Memory B cell (primary cell): Measurements from ENCODE around the gene FANCI.

Experiments
- ATAC-seq: fragments of 150-1000 bp; cut with Tn5 transposase; 2 replicates; pipeline ENCODE4 v1.10.0; 2021; ENCODE audit warnings: low read depth, mild to moderate bottlenecking, moderate library complexity
- DNase-seq, 2 donors: peaks; one replicate each; pipeline ENCODE4 v3.0.0; 2022; ENCODE audit warnings: low spot score in 2 of 2
- H3K27ac Mint-ChIP-seq: one replicate; pipeline ENCODE4 v1.8.0; 2022; ENCODE audit warnings: mild to moderate bottlenecking, moderate library complexity, mixed read lengths
- H3K27me3 Mint-ChIP-seq: one replicate; pipeline ENCODE4 v1.8.0; 2022; ENCODE audit warnings: mixed read lengths
- H3K36me3 Mint-ChIP-seq: one replicate; pipeline ENCODE4 v1.8.0; 2022; ENCODE audit warnings: mild to moderate bottlenecking, mixed read lengths
- H3K4me1 Mint-ChIP-seq: one replicate; pipeline ENCODE4 v1.8.0; 2022; ENCODE audit warnings: mixed read lengths
- H3K4me3 Mint-ChIP-seq: one replicate; pipeline ENCODE4 v1.8.0; 2022; ENCODE audit warnings: mild to moderate bottlenecking, moderate library complexity, mixed read lengths
- H3K9me3 Mint-ChIP-seq: one replicate; pipeline ENCODE4 v1.8.0; 2022; ENCODE audit warnings: mixed read lengths

Gene FANCI

DNA sequence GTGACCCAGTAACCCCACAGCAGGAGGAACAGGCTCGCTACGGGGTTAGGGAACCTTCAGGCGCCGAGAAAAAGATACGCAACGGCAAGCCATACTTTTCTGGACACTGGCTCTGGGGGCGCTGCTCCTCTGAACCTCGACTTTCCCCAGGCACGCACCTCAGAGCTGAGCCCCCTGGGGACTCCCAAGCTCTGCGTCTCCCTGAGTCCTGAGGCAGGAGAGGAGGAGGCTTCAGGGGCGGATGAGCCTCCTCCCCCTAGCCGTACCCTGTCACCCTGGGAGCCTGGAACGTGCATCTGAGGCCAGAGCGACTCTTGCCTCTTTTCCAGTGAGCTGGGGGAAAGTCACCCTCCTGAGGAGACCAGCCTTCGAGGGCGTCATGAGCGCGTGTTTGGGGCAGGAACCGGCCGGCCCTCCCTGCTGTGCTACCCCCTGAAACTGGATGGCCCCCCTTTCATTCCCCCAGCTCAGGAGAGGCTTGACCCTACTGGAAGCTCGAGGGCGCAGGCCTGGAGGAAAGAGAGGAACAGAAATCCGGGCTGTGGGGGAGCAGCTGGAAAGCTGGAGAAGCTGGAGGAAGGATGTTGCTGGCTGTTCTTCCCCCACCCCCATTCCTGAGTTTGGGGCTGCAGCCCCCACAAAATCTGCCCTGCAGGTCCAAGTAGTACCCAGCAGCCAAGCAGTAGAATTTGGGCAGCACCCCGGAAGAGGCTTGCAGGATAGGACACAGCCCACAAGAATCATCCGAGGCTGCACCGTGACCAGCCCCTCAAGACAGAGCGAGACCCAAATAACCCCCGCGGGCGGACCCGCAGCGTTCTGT is 115.9 kb downstream of the FANCI start:
- Mint-ChIP-seq H3K27ac (no peak overlapping the region), H3K4me3 (peak overlapping the region; percentile 56)
- no peak for DNase-seq

GRCh38 chr15:89360294-89360971 is 116.7 kb downstream of the FANCI start:
- no peaks in the 10 kb centered on the region for H3K9me3 Mint-ChIP-seq
- H3K4me3 Mint-ChIP-seq = no peak overlapping the region
- H3K27ac Mint-ChIP-seq = no peak overlapping the region
- no peak for ATAC-seq
- H3K4me1 Mint-ChIP-seq = peaks cover 6% of the 10 kb centered on the region
- H3K36me3 Mint-ChIP-seq = no peaks in the 10 kb centered on the region
- peaks cover 48% of the 10 kb centered on the region for H3K27me3 Mint-ChIP-seq
- no peak for DNase-seq

More for the DNA sequence above, 115.9 kb downstream of the FANCI start:
- peaks cover 41% of the 10 kb centered on the region for H3K27me3 Mint-ChIP-seq
- peaks cover 6% of the 10 kb centered on the region for H3K4me1 Mint-ChIP-seq
- no peaks in the 10 kb centered on the region for H3K9me3 Mint-ChIP-seq
- no peaks in the 10 kb centered on the region for H3K36me3 Mint-ChIP-seq
- ATAC-seq = no peak

DNA sequence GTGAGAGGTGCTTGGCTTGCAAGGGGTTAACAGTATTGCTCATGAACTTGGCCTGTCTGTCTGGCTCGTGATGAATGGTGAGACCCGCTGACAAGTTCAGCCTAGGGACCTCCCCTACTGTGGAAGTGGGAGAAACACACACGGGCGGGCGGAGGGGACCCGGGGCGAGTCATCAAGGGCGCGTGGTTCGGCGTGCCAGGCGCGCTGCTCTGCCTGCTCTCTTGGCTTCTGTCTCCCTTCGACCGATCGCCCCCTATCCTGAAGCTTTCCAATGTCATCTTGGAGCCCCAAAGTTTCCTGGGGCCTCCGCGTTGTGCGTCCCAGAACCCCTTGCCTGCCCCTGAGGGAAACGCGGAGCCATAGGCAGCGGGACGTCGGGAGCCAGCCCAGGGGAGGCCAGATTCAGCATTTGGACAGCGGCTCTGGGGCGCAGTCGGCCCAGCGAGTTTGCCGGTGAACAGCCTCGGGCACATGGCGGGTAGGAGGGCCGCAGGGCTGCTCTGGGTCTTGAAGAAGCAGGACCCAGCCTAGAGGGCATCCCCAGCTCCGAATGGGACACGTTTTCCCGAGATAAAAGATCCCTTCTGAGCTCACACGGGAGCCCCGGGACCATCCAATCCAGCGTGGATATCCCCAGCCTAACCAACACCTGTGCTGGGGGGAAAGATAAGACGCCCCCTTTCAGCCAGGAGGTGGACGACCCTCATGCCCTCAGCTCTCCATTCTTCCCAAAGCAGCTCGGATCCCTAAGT is 117.8 kb downstream of the FANCI start:
- ATAC-seq = no peak
- H3K4me3 Mint-ChIP-seq = peak overlapping the region; percentile 24
- no peaks in the 10 kb centered on the region for H3K9me3 Mint-ChIP-seq
- H3K4me1 Mint-ChIP-seq = peaks cover 6% of the 10 kb centered on the region
- peak; percentile 46 to 58 for DNase-seq
- peaks cover 54% of the 10 kb centered on the region for H3K27me3 Mint-ChIP-seq
- no peaks in the 10 kb centered on the region for H3K36me3 Mint-ChIP-seq
- no peak overlapping the region for H3K27ac Mint-ChIP-seq

GRCh38 chr15:89362203-89363101 is 118.7 kb downstream of the FANCI start:
- Mint-ChIP-seq H3K4me1 (peaks cover 9% of the 10 kb centered on the region), H3K9me3 (no peaks in the 10 kb centered on the region), H3K27me3 (peaks cover 53% of the 10 kb centered on the region), H3K4me3 (peak overlapping the region; percentile 21), H3K27ac (no peak overlapping the region), H3K36me3 (no peaks in the 10 kb centered on the region)
- DNase-seq (no peak), ATAC-seq (no peak)

DNA sequence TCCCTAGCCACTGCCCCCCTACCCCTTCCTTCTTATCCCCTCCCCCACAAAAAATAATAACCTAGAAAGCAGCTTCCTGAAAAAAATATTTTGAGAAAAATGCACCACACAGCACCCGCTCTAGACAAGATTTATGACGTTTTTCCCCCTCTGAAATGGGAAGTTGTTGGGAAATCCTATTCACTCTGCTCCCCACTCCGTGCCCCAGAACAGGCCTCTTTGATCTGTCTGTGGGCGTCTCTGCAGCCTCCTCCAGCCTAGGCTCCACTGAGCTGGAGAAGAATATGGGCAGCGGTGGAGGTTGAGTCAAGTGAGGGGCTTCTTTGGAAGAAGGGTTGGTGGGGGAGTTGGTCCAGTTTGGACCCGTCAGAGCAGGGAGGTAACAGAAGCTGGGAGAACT is 119.4 kb downstream of the FANCI start:
- Mint-ChIP-seq H3K27me3 (peaks cover 53% of the 10 kb centered on the region), H3K36me3 (no peaks in the 10 kb centered on the region), H3K4me1 (peaks cover 9% of the 10 kb centered on the region), H3K9me3 (no peaks in the 10 kb centered on the region), H3K27ac (no peak overlapping the region), H3K4me3 (no peak overlapping the region)
- ATAC-seq (no peak), DNase-seq (no peak)

DNA sequence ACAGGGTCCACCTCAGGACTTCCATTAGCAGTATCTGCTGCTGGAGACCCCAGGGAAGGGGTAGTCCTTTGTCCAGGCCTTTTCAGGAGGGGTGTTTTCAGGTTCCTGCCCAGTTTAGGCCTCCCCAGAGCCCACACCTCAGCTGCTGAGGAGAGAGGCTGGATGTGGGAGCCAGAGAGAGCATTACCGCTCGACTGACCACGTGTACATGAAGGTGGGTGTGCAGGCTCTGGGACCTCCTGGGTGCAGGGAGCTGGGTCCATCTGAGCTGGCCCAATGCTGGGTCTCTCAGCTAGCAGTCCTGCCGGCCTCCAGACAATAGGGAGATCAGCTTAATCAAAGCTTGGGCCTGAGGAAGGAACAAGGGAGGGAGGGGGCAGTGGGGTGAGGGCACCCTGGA is 120.0 kb downstream of the FANCI start:
- H3K4me1 Mint-ChIP-seq = peaks cover 9% of the 10 kb centered on the region
- no peak overlapping the region for H3K4me3 Mint-ChIP-seq
- DNase-seq = no peak
- no peak for ATAC-seq
- no peaks in the 10 kb centered on the region for H3K9me3 Mint-ChIP-seq
- H3K36me3 Mint-ChIP-seq = no peaks in the 10 kb centered on the region
- no peak overlapping the region for H3K27ac Mint-ChIP-seq
- H3K27me3 Mint-ChIP-seq = peaks cover 53% of the 10 kb centered on the region

DNA sequence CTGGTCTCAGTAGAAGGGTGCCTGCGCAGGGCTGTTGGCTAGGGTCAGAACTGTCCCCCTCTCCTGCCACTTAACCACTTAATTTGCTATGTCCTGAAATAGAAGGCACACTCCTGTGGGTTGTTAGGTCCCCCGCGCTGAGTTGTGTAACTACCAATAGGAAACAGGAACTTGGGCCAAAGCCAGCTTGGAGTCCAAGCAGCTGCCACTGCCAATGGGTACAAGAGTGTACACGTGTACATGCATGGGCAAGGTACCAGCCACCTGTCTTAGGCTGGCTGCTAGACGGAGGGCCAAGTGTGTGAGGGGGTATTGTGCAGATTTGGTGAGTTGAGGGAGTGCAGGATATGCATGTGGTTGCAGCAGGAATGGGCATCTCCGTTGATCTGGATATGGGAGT is 120.6 kb downstream of the FANCI start:
- Mint-ChIP-seq H3K9me3 (no peaks in the 10 kb centered on the region), H3K36me3 (no peaks in the 10 kb centered on the region), H3K27ac (no peak overlapping the region), H3K4me3 (no peak overlapping the region), H3K27me3 (peaks cover 53% of the 10 kb centered on the region), H3K4me1 (peaks cover 9% of the 10 kb centered on the region)
- DNase-seq = no peak
- no peak for ATAC-seq

DNA sequence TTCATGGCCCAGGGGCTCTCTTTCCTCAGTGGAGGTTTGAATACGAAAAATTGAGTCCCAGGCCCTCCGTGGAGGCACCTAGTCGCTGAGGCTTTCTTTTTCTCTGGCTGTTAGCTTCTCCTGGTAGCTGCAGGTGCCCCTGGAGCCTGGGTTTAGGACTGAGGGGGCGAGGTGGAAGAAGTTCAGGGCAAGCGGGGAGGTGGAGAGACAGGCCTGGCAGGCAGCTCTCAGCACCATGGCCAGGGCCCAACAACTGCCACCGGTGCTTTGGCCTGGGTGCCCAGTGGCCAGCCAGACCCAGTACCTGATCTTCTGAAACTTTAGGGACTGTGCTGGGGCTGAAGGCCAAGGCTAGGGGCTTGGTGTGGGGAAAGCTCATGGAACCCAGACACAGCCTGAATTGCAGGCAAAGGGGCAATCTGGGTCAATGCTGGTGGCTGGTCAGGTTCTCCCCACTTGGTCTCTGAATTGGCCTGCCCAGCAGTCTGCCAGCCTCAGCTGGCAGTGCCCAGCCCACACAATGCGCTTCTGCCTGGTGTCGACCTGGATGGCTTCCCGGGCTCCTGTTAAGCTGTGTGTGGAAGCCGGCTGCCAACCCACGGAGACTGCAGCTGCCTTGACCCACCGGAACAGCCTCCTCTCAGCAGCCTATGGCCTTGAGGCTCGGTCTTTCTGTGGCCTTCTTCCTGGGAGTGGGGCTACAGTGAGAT is 121.1 kb downstream of the FANCI start:
- H3K27ac Mint-ChIP-seq = no peak overlapping the region
- no peak for ATAC-seq
- peaks cover 50% of the 10 kb centered on the region for H3K27me3 Mint-ChIP-seq

GRCh38 chr15:89365462-89366065 is 121.8 kb downstream of the FANCI start:
- Mint-ChIP-seq H3K9me3 (no peaks in the 10 kb centered on the region), H3K27me3 (peaks cover 47% of the 10 kb centered on the region), H3K4me1 (peaks cover 9% of the 10 kb centered on the region), H3K36me3 (no peaks in the 10 kb centered on the region), H3K27ac (no peak overlapping the region), H3K4me3 (no peak overlapping the region)
- DNase-seq = no peak
- ATAC-seq = no peak

More for the DNA sequence above, 121.1 kb downstream of the FANCI start:
- Mint-ChIP-seq H3K9me3 (no peaks in the 10 kb centered on the region), H3K36me3 (no peaks in the 10 kb centered on the region), H3K4me1 (peaks cover 9% of the 10 kb centered on the region), H3K4me3 (no peak overlapping the region)
- DNase-seq = no peak
